GM18498 (cell line): ENCODE results near the gene TCF7L2.

Experiments
- ATAC-seq: cut with Tn5 transposase; IDR thresholded peaks from one replicate; pipeline ENCODE4 v1.9.1; 2021; ENCODE audit warnings: mild to moderate bottlenecking, moderate library complexity; ENCODE audit not compliant: unreplicated experiment

Gene TCF7L2

DNA sequence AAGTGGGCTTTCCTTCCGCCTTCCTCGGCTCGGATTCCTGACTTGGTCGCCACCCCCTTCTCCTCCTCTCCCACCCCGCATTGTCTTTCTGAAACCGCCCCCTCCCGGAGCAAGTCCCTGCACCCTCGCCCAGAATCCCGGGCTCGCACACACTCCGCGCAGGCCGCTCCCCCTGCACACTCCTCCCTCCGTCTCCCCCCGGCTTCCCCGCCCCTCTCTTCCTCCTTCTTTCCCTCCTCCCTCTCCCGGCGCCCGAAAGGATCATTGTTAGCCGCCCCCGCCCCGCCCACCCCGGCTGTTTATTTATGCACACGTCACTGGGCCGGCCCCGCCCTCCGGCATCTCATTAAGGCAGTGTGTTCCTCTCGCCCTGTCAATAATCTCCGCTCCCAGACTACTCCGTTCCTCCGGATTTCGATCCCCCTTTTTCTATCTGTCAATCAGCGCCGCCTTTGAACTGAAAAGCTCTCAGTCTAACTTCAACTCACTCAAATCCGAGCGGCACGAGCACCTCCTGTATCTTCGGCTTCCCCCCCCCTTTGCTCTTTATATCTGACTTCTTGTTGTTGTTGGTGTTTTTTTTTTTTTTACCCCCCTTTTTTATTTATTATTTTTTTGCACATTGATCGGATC, at the start of gene TCF7L2:
TCF7L2 (plus strand) TSS at position 373 of the 633 bp plus-strand sequence. CDS start 510 bp downstream, outside the sequence.
- ATAC-seq, result peak; percentile 62

DNA sequence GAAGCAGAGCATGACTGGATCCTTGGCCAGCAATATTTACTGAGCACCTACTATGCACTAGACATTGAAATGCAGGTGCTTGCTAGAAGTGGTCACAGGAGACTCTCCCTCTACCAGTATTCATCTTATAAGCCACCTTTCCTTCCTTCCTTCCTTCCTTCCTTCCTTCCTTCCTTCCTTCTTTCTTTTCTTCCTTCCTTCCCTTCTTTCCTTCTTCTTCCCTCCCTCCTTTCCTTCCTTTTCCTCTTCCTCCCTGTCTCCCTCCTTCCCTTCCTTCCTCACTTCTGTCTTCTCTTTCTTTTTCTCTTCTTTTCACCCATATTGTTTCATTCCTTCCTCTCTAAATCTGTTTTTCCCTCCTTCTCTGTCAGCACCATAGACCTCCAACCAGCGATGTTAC, 47.3 kb upstream of the TCF7L2 start:
- ATAC-seq, result no peak

DNA sequence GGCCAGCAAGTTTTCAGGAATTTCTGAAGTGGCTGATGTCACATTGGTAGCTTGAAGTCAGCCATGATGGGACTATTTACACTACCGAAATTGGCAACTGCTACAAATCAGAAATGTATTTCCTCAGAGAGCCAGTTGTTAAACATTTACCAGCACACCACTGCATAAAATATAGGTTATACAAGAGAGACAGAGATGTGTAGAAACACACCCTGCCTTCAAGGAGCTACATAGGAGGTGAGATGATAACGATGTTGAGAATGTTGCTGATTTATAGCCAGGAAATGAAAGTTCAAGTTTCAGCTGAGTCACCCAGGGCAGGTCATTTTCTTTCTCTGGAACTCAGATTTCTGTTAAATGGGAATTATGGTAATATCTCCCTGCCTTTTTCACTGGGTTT, 46.0 kb upstream of the TCF7L2 start:
- ATAC-seq, result no peak

DNA sequence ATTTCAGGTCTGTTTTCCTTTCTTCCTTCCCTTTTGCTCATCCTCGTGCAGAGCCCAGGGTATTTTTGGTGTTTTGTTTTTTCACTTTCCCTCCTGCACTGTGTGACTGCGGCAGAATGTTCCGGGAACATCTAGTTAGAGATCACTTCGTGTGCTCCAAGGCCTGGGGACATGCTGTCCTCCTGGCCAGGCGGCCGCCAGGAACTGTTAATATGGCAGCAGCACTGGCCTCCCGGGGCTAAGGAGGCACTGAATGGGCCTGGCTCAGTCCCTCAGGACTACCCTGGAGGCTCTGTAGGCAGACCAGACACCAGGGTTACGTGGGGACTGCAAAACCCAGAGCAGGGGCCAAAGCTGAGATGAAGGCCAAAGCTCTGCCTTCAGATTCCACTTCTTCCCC, 43.1 kb upstream of the TCF7L2 start:
- no peak for ATAC-seq

DNA sequence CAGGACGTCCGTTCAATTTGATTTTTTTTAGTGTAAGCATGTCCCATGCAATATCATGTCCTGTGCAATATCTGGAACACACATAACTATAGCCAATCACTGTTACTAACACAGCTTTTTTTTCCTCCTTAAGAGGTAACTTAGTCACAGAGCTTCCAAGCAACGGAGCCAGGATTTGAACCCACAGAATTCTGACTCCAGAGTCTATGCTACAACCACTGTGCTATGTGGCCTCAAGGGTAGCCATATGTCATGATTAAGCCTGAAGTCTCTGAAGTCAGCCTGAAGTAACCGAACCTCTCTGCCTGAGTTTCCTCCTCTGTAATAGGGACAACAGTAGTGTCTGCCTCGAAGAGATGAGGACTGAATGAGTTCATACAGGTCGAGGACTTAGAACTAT, 42.2 kb upstream of the TCF7L2 start:
- ATAC-seq, result no peak

DNA sequence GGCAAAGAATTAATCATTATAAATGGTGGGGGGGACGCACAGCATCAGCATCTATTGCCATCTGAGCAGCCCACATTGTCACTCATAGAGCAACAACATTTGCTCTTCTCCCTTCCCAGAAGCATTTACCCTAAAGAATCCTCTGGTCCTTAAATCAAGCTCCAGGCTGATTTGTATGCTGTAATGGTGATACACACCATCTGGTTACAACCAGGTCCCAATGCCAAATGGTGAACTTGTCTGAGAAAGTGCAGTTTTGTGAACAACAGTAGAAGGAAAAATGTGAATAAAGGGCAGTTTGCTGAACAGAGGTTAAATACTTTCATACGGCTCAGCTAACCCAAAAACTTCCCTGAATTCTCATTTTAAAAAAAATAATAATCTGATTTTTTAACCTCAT, 38.8 kb upstream of the TCF7L2 start:
- no peak for ATAC-seq

DNA sequence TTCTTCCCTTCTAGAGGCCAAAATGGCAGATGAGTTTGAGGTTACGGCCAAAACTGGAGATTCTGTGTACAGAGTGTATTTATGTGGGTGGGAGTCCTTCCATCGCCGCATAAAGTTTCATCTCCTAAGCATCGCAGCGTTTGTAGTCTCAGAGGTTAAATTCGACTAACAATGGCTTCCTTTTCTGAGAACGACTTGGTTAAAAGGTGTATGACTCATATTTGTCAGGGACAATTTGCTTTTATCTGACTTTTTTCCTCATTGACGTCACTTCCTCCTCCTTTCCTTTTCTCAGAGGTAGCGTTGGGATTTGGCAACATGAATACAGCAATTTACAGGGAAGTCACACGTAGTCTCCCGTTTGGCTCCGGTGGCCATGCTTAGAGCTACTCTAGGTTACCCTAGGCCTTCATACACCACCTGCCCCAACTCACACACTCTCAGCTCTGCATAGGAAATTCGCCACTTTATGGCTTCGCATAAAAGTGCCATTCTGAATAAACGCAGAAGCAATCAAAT, 37.6 kb upstream of the TCF7L2 start:
- no peak for ATAC-seq

DNA sequence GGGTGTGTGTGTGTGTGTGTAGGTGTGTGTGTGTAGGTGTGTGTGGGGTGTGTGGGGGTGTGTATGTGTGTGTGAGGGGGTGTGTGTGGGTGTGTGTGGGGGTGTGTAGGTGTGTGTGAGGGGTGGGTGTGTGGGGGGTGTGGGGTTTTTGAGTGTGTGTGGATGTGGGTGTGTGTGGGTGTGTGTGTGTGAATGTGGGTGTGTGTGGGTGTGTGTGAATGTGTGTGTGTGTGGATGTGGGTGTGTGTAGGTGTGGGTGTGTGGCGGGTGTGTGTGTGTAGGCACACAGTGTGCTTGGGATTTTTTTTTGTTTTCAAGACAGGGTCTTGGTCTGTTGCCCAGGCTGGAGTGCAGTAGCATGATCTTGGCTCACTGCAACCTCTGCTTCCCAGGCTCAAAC, 36.8 kb upstream of the TCF7L2 start:
- ATAC-seq, result no peak

DNA sequence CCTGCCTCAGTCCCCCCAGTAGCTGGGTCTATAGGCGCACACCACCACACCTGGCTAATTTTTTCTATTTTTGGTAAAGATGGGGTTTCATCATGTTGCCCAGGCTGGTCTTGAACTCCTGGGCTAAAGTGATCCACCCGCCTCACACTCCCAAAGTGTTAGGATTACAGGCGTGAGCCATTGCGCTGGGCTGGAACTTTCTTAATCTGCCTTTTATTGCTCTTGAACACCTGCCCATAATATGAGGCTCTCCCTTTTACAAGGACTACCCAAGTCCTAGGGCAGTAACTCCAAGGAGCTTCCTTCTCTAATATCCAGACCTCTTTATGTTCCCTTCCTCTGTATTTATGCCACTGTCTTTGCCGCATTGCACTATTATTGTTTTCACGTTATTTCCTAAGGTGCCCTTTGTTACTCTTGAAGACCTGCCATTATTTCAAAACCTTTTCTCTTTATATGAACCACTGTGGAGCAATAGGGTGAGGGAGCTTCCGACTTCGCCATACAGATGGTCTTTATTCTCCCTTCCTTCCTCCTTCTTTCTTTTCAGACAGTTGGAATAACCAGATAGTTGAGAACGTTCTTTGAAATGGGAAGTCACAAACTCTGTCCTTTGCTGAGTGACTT, 36.3 kb upstream of the TCF7L2 start:
- ATAC-seq, result no peak

DNA sequence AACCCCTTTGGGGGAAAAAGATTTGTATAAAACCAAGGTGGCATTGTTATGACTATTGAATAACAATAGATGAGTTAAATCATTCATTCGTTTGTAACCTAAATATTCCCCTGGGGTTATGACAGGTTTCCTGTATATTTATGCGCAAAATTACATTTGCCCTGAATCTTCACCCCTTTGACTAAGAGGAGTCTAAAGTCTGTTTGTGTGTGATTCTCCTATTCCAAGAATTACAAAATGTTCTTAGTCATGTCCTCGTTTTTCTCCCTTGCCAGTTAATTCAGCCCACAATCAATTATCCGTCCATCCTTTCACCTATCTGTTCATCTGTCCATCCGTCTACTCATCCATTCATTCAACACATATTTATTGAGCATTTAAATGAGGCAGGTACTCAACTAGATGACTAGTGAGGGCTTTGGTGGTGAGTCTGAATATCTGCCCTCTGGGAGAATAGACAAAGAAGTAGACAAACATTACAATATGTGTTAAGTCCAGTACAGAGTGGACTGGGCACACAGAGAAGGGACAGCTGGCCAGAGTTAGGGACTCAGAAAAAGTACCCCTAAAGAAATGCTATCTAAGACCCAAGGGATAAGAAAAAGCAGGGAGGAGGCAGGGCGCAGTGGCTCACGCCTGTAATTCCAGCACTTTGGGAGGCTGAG, 35.6 kb upstream of the TCF7L2 start:
- no peak for ATAC-seq

DNA sequence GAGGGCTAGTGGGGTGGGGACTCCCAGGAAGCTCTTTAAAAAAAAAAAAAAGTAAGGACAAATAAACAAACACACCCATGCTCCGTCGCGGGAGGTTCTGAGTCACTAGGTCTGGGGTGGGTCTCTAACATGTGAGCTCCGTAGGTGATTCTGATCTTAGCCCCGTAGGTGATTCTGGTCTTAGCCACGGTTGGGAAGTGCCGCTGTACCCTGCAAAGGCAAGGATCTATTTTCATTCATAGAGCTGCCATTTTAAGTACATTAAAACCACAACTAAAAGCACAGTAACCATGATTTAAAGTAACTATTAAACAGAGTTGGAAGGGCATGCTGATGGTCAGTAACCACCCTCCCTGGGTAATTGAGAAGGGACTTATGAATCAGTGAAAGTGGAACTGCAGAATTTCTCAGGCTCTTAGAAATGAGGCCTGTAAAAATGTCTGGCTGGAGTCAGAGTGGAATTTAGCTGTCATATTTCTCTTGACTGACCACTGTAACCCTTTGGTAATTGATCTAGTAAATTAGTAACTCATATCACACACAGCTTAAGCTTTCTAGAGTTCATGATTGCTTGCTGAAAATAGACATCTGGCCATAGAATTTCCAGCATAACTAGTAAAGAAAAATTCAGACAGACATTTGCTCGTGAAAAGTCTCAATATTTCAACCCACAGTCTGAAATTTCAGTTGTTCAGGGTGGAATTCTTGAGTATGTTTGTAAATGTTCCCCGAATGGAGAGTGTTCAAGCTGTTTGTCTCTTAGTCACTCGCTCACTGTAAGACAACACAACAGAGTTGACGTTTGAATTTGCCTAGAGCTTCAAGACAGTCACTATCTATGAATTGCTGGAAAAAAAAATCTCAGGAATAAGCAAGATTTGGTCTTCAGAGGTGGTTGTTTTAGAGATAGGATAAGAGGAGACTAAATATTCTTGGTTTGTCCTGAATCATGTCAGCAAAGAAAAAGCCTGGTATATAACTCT, 34.2 kb upstream of the TCF7L2 start:
- ATAC-seq, result no peak

DNA sequence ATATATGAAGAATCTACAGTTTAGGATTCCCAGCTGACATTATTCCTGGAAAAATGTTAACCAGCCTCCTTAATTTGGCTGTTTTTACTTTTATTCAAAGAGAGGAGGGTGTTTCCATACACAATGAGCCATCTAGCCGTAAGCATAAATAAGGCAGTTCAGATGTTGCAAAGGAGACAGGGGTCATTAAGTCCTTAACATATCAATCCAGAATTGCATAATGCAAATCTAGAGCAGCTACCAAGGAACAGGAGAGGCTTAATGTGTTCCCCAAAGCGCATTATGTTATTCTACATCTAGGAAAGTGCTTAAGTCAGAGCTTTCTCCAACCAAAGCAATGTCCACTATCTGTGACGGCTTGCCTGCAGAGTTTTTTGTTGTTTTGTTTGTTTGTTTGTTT, 32.4 kb upstream of the TCF7L2 start:
- no peak for ATAC-seq

DNA sequence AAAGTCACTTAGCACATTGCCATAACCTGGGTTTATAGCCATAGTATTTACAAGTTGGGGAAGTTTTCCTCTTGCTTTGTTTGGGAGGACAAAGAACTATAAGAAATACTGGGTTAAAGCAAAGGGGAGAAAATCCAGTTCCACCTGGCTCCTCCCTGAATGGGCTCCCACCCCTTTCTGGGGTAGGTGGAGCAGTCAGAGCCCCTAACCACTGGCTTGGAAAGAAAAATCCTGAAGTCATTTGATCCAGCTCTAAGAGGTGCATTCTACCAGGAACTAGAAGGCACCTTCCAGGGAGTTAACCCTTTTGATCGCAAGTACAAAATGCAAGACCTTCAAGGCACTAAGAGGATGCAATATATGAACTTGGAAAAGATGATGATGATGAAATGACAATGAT, 31.3 kb upstream of the TCF7L2 start:
- ATAC-seq, result no peak

DNA sequence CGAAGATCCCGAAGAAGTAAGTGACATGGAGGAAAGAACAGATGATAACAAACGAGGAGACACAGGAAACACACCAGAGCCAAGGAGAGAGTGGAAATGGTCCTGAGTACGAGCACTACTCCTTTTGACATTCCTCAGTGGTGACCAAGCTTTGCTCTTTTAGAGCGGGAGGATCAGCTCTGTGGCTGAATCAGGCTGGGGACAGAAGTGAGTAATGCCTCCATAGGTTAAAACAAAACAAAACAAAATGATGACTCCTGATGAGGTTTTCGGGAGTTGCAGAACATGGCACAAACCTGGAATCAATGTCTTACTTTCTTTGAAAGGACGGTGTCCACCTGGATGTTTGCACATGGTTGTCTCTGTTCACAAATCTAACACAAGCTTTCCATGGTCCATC, 30.3 kb upstream of the TCF7L2 start:
- ATAC-seq, result no peak

DNA sequence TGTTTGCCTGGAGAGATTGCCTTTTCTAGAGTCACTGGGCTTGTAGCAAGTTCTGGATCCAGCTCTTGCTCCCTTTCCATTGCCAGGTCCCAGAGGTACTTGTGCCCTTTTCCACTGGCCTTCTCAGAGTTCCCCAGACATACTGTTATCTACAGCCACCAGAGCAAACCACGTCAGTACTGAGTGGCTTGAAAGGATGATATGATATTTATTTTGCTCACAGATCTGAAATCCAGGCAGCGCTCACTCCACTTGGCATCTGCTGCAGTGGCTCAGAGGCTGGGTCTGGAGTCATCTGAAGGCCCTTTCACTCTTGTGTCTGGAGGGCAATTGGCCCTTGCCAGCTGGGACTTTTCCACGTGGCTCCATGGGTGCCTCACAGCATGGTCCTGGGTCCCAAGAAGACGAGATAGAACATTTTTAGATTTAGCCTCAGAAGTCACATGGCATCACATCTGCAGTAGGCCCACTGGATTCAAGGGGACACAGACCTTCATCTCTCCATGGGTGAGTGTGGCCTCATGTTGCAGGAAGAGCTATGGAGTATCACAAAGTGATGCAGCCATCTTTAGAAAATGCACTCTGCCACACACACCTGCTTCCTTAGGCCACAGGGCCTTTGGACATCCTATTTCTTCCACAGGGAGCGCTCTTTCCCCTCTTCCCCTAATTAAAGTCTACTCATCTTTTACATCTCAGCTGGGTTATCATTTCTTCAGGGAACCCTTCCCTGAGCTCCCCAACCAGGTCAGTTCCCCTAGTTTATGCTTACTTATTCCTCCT, 22.9 kb upstream of the TCF7L2 start:
- no peak for ATAC-seq

DNA sequence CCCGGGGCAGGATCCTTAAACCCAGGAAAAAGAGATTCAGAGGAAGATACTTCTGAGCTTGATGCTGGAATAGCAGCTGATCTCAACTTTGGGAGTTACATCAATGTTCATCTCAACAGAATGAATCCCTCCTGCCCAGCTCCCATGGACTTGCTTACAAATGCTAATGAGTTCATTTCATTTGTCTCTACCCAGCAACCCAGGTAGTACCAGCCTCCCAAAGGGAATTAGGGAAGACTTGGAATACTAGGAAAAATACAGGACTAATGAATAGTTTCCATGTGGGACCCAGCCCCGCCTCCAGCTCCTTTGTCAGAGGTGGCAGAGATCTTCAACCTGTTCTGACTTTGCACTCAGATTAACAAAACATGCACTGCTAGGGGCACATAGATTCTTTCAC, 22.1 kb upstream of the TCF7L2 start:
- ATAC-seq, result no peak

DNA sequence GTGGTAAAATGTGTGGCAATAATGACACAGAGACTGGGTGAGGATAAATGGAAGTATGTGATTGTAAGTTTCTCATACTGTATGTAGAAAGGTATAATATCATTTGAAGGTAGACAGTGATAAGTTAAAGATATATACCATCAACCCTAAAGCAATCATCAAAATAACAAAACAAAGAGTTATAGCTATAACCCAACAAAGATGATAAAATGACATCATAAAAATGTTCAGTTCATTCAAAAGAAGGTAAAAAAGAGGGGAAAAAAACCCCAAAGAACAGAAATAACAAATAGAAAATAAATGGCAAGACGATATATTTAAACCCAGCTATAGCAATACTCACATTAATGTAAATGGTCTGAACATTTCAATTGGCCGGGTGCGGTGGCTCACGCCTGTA, 17.4 kb upstream of the TCF7L2 start:
- no peak for ATAC-seq

DNA sequence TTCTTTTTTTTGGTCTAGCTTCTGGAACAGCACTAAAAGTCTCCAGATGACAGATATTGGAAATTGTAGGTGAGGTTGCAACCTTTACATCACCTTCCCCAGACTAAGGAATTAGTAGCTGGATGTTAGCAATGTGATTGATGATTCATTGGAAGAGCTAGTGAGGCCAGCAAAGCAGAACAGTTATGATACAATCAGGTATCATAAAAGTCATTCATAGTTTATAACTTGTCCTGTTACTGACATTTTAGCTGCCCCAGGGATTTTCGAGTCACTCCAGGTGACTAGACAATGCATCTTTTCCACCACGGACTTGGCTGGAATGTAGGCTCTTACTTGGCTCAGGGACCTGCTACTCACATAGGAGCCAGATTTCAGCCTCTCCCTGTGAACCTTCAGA, 15.9 kb upstream of the TCF7L2 start:
- no peak for ATAC-seq

DNA sequence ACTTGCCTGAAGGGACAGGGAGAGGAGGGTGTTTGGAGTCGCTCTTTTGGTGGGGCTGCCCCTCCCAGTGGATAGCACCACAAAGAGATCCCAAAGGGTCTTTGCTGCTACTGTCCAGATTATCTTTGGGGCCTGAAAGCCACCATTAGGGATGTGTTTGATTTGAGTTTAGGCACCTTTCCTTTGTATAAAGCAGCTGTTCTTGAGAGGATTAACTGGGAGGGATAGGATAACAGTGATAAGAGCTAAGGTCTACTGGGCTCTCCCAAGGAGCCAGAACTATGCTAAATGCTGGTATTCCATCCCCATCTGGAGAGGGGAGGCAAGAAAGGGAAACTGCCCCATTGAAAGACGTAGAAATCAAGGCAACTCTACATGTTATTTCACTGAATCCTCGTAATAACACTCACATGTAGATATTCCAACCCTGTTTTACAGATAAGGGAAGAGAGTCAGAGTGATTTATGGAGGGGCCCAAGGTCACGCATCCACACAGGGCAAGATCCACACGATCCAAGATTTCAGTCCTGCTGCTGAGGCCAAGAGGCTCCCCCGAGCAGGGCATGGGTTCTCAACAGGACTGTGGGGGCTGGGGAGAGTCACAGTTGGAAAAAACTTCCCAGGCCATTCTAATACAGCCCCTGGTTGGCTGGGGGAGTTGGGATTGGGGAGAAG, 11.1 kb upstream of the TCF7L2 start:
- ATAC-seq, result no peak

DNA sequence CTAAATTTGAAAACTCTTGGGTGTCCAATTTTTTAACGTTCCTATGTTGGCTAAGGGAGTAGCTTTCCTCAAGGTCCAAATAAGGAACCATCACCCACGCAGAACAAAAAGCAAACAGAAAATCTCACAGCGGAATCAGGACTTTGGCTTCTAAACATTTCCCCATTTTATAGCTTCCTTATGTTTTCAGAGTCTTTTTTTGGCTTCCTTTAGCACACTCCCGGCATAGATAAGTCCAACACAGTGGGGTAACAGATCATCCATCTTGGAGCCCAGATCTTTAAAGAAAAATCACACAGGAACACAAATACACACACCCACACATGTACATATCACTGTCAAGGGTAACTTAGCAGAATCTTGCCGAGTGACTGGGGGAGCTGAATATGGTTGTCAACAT, 4.2 kb upstream of the TCF7L2 start:
- no peak for ATAC-seq
